ENCODE measurements around the gene FCRLB. TPM values are rescaled to one million over a fixed set of nuclear protein-coding genes. Genes with fewer than 3 reads are reported as not detected.

FCRLB gene
- total RNA-seq, 1 donor from 2014 or later = 0.14 TPM

- H3K27me3 Mint-ChIP-seq = peaks cover 49% of the 10 kb centered on the region
- H3K27ac Mint-ChIP-seq = peak overlapping the region; percentile 88
- H3K4me3 Mint-ChIP-seq (ENCODE audit: low read depth) = peak overlapping the region; percentile 78
- TF ChIP-seq, protein P1, sequence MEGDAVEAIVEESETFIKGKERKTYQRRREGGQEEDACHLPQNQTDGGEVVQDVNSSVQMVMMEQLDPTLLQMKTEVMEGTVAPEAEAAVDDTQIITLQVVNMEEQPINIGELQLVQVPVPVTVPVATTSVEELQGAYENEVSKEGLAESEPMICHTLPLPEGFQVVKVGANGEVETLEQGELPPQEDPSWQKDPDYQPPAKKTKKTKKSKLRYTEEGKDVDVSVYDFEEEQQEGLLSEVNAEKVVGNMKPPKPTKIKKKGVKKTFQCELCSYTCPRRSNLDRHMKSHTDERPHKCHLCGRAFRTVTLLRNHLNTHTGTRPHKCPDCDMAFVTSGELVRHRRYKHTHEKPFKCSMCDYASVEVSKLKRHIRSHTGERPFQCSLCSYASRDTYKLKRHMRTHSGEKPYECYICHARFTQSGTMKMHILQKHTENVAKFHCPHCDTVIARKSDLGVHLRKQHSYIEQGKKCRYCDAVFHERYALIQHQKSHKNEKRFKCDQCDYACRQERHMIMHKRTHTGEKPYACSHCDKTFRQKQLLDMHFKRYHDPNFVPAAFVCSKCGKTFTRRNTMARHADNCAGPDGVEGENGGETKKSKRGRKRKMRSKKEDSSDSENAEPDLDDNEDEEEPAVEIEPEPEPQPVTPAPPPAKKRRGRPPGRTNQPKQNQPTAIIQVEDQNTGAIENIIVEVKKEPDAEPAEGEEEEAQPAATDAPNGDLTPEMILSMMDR (IDR thresholded peaks at IDR 0.05; ENCODE audit: unreplicated experiment) = peak; percentile 26
- H3K4me1 Mint-ChIP-seq (ENCODE audit: low read depth) = peaks cover 19% of the 10 kb centered on the region
- H3K9me3 Mint-ChIP-seq (ENCODE audit: low read depth) = no peaks in the 10 kb centered on the region
- DNase-seq (ENCODE audit: low spot score, unreplicated experiment) = peak; percentile 76
- H3K36me3 Mint-ChIP-seq (ENCODE audit: insufficient read depth) = no peaks in the 10 kb centered on the region
Measured at GRCh38 chr1:161726473-161727255, 5.3 kb downstream of the FCRLB start.

DNA sequence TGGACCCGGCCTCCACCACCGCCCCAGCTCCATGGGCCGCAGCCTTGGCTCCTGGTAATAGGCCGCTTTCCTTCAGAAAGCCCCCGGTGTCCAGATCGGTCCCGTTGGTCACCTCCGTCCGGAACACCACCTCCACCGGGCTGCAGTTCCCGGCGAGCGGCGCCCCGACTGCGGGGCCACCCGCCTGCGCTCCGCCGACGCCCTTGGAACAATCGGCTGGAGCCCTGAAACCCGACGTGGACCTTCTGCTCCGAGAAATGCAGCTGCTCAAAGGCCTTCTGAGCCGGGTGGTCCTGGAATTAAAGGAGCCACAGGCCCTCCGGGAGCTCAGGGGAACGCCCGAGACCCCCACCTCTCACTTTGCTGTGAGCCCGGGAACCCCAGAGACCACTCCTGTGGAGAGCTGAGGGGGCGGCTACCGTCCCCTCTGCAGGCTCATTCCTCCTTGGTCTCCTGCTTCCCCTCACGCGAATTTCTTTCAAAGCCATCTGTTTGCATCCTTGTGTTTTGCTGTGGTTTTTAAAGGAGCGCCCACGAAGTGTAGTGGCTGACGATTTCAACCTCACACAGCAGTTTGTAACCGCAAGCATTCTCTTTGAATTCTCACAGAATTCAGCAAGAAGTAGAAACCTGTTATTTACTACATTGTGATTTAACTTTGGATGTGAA, 6.0 kb downstream of the FCRLB start:
- Mint-ChIP-seq H3K9me3 (ENCODE audit: low read depth) (no peaks in the 10 kb centered on the region), H3K4me1 (ENCODE audit: low read depth) (peaks cover 21% of the 10 kb centered on the region), H3K4me3 (ENCODE audit: low read depth) (peak overlapping the region; percentile 78), H3K27ac (peak overlapping the region; percentile 88), H3K36me3 (ENCODE audit: insufficient read depth) (no peaks in the 10 kb centered on the region), H3K27me3 (peaks cover 47% of the 10 kb centered on the region)
- TF ChIP-seq, protein P1 (IDR thresholded peaks at IDR 0.05; ENCODE audit: unreplicated experiment) = no peak
- DNase-seq (ENCODE audit: low spot score, unreplicated experiment) = no peak

DNA sequence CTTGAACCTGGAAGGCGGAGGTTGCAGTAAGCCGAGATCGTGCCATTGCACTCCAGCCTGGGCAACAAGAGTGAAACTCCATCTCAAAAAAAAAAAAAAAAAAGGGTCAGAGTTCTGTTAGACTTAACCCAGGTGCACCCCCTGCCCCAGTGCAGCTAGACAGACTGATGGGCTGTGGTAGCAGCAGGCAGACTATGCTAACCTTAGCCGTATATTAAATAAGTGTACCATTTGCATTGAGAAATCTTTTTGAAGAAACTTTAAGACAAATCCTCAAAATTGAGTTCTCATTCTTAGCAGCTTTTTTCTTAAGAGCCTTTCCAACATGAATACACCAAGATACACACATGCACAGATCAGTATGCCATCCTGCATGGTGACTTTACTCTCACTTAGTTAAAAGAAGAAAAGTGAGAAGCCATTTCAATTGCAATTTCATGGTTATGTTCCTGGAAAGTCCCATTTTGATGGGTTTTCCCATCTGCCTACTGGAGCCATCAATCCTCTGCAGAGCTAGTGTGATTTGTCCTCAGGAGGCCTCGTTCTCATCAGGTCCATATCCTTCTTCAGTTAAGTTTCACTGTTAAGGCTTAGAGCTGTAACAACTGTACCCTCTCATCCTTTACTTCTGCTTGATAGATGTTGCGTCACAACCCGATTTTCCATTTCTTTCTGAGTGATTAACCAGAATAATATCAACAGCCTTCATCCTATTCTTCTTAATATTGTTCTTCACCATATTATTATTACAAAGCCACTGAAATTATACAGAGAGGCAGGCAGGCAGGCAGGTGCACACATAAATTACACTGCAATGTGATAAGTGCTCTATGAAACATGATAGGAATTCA, 7.3 kb downstream of the FCRLB start:
- Mint-ChIP-seq H3K27ac (no peak overlapping the region), H3K36me3 (ENCODE audit: insufficient read depth) (no peaks in the 10 kb centered on the region), H3K27me3 (peaks cover 46% of the 10 kb centered on the region), H3K9me3 (ENCODE audit: low read depth) (no peaks in the 10 kb centered on the region), H3K4me1 (ENCODE audit: low read depth) (peaks cover 20% of the 10 kb centered on the region), H3K4me3 (ENCODE audit: low read depth) (peak overlapping the region; percentile 78)
- no peak for DNase-seq (ENCODE audit: low spot score, unreplicated experiment)
- TF ChIP-seq, protein P1 (IDR thresholded peaks at IDR 0.05; ENCODE audit: unreplicated experiment) = no peak

DNA sequence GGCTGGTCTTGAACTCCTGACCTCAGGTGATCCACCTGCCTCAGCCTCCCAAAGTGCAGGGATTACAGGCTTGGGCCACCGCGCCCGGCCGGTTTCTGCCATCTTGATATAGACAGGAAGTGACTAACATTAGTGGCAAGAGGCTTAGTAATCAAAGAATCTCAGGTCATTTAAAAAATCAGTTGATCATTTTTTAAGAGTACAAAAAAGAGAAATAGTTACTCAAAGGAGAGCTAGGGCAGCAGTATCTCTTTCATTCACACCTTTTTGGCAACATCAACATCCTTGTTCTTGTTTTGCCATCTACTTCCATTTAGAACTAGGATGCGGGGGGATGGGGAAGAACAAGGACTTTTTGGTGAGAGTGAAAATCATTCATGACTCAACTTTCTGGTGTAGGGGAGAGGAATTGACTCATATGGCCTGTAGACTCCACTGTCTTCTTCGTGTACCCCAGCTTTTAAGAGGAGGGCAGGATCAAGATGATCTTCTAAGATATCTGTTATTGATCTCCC, 8.8 kb downstream of the FCRLB start:
- no peaks in the 10 kb centered on the region for H3K36me3 Mint-ChIP-seq (ENCODE audit: insufficient read depth)
- H3K4me1 Mint-ChIP-seq (ENCODE audit: low read depth) = peaks cover 17% of the 10 kb centered on the region
- H3K27me3 Mint-ChIP-seq = peaks cover 39% of the 10 kb centered on the region
- no peak for DNase-seq (ENCODE audit: low spot score, unreplicated experiment)
- H3K27ac Mint-ChIP-seq = no peak overlapping the region
- TF ChIP-seq, protein P1 (IDR thresholded peaks at IDR 0.05; ENCODE audit: unreplicated experiment) = no peak
- H3K4me3 Mint-ChIP-seq (ENCODE audit: low read depth) = no peak overlapping the region
- no peaks in the 10 kb centered on the region for H3K9me3 Mint-ChIP-seq (ENCODE audit: low read depth)

- H3K4me3 Mint-ChIP-seq (ENCODE audit: low read depth) = no peak overlapping the region
- H3K27ac Mint-ChIP-seq = no peak overlapping the region
- no peak for DNase-seq (ENCODE audit: low spot score, unreplicated experiment)
- peaks cover 34% of the 10 kb centered on the region for H3K27me3 Mint-ChIP-seq
- peaks cover 13% of the 10 kb centered on the region for H3K4me1 Mint-ChIP-seq (ENCODE audit: low read depth)
- H3K36me3 Mint-ChIP-seq (ENCODE audit: insufficient read depth) = no peaks in the 10 kb centered on the region
- TF ChIP-seq, protein P1 (IDR thresholded peaks at IDR 0.05; ENCODE audit: unreplicated experiment) = no peak
- no peaks in the 10 kb centered on the region for H3K9me3 Mint-ChIP-seq (ENCODE audit: low read depth)
Measured at GRCh38 chr1:161731241-161731640, 9.9 kb downstream of the FCRLB start.

All from progenitor cell of endocrine pancreas (in vitro differentiated cells).